ENCODE data around the gene MORC1.

MORC1 gene

GRCh38 chr3:108966773-108967172 is 151.2 kb downstream of the MORC1 start:
- H3K4me3 ChIP-seq (ENCODE audit: low read depth, low read length): no peak overlapping the region
- no peak for TF ChIP-seq CTCF (IDR thresholded peaks at IDR 0.05; ENCODE audit: low read depth, low read length)

DNA sequence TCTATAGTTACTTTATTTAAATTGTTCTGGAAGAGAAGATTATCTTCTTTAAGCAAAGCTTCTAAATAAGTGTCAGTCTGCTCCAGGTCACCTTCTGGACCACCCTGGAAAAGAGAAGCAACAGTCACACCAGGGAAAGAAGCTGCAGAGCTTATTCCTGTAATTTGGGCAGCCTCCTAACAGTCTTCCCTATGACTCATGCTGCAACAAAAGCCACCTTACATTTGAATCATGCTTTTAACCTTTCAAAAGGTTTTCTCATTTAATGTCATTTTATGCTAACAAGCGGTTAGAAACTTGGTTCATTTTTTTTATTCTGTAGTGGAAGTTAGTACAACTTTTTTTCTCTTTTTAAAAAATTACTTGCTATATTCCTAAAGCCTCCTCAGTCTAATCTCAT is 158.9 kb downstream of the MORC1 start:
- H3K4me3 ChIP-seq (ENCODE audit: low read depth, low read length): no peak overlapping the region
- no peak for TF ChIP-seq CTCF (IDR thresholded peaks at IDR 0.05; ENCODE audit: low read depth, low read length)

- no peak for TF ChIP-seq CTCF (IDR thresholded peaks at IDR 0.05; ENCODE audit: low read depth, low read length)
- H3K4me3 ChIP-seq (ENCODE audit: low read depth, low read length): no peak within 1 kb of the TSS
Measured at GRCh38 chr3:108953700-108954099, 164.2 kb downstream of the MORC1 start, which contains the start of gene GUCA1C. Gene GUCA1C, minus strand, starts transcription at chr3:108953879. Its CDS starts 117 bp downstream, at chr3:108953762.

- no peak overlapping the region for H3K4me3 ChIP-seq (ENCODE audit: low read depth, low read length)
- TF ChIP-seq CTCF (IDR thresholded peaks at IDR 0.05; ENCODE audit: low read depth, low read length): no peak
Measured at GRCh38 chr3:108953210-108953609, 164.7 kb downstream of the MORC1 start.

DNA sequence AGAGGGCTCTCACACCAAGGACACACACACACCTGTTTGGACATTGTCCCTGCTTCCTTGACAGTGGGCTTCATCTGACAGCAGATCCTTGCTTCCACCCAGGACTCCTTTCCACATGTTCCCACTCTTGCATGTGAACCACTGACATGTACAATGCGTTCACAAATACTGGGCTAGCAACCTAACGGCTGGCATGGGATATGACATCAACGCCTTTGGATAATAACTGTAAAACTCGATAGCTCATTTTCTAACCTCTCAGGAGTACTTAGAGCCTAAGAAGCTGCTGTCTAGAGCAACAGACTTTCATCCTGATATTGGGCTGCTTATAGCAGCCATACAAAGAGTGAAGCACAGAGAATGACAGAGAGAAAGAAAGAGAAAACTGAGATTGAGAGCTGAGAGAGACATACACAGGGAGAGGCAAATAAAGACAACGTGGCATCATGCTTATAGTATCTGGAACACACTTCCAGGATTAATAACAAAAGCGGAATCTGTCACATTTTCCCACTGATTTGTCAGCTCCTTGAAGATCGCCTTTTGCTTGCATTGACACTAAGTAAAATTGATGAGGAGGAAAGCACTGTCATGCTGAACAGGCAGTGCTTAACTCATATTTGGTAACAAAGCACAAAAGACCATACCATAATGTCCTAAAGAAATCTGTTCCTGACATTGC is 166.0 kb downstream of the MORC1 start:
- no peak overlapping the region for H3K4me3 ChIP-seq (ENCODE audit: low read depth, low read length)
- TF ChIP-seq CTCF (IDR thresholded peaks at IDR 0.05; ENCODE audit: low read depth, low read length): no peak

DNA sequence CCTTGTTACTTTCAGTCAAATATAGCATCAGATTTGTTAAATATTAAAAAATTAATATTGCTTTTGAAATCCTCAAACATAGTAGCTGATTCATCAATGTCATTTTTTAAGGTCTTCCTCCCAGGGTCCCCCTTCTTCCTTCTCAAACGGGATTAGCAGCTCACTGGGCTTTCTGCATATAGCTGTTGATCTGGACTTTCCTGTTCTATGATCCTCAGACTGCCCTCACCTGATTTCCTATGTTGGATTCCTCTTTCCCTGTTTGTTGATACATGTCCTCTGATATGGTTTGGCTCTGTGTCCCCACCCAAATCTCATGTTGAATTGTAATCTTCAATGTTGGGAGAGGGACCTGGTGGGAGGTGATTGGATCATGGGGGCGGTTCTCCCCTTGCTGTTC is 170.1 kb downstream of the MORC1 start:
- TF ChIP-seq CTCF (IDR thresholded peaks at IDR 0.05; ENCODE audit: low read depth, low read length): no peak
- H3K4me3 ChIP-seq (ENCODE audit: low read depth, low read length): no peak overlapping the region

DNA sequence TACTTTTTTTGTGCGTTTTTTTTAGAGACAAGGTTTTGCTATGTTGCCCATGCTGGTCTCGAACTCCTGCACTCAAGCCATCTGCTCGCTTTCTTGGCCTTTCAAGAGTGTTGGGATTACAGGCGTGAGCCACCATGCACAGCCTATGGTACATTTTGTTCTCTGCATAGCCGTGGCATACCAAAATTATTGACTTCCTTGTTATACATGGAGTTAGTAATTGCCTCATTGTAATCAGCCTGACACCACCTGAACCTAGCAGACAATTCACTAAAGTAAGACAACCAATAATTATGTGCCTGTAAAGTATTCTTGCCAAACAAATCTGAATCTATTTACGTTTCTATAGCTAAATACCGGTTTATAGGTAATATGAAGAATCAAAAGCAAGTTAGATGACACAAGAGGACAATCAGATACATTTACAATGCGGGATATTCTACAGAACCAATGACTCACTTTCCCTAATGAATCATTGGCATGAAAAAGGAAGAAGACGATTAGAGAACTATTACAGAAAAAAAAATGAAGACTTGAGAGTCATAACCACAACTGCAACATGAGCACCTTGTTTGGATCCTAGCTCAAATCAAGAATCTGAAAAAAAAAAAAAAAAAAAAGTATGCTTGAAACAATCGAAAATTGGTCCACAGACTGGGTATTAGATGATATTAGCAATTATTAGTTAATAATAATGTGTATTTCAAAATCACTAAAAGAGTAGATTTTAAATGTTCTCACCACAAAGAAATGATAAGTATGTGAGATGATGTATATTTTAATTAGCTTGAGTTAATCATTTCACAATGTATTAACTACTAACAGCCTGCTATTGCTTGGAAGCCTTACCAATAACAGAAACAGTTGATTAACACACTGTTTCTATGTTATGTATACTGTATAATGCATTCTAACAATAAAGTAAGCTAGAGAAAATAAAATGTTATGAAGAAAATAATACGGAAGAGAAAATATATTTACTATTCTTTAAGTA is 171.3 kb downstream of the MORC1 start:
- TF ChIP-seq CTCF (IDR thresholded peaks at IDR 0.05; ENCODE audit: low read depth, low read length): no peak
- H3K4me3 ChIP-seq (ENCODE audit: low read depth, low read length): no peak overlapping the region

Measured in WI38 (cell line).